ENCODE data around the gene COL25A1.

DNA sequence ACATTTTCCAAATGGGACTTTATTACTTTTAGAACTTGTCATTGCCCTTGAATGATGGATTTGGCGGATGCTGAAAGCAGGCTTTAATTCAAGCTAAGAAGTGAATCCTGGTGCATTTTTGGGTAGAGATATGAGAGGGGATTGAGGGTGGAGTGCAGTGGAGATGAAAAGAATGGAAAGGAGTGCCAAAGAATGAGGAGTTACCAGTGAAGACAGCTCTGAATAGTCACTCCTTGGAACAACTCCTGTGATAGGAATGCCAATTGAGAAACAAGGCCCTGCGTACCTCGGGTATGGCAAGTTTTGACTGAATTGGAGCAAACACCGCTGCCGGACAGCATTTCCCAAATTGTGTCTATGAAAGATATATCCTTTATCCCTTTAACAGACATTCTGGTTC lies 503.2 kb downstream of the COL25A1 start:
- TF ChIP-seq, protein P1, sequence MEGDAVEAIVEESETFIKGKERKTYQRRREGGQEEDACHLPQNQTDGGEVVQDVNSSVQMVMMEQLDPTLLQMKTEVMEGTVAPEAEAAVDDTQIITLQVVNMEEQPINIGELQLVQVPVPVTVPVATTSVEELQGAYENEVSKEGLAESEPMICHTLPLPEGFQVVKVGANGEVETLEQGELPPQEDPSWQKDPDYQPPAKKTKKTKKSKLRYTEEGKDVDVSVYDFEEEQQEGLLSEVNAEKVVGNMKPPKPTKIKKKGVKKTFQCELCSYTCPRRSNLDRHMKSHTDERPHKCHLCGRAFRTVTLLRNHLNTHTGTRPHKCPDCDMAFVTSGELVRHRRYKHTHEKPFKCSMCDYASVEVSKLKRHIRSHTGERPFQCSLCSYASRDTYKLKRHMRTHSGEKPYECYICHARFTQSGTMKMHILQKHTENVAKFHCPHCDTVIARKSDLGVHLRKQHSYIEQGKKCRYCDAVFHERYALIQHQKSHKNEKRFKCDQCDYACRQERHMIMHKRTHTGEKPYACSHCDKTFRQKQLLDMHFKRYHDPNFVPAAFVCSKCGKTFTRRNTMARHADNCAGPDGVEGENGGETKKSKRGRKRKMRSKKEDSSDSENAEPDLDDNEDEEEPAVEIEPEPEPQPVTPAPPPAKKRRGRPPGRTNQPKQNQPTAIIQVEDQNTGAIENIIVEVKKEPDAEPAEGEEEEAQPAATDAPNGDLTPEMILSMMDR (conservative IDR thresholded peaks at IDR 0.05; ENCODE audit: low read depth, low read length): no peak
- no peak for TF ChIP-seq EZH2 (IDR thresholded peaks at IDR 0.05; ENCODE audit: borderline replicate concordance, low read depth, low read length, poor library complexity, severe bottlenecking)
